PC-9 (cell line): ENCODE data around the gene EIF3B.

Experiments
- CTCF ChIP-seq: fragments of 200-600 bp; sonication (generic); conservative IDR thresholded peaks from 2 replicates; pipeline ENCODE4 v1.6.1; 2017; ENCODE audit warnings: mixed run types, antibody characterized with exemption, mild to moderate bottlenecking, moderate library complexity
- EZH2 ChIP-seq: fragments of 200-600 bp; sonication (generic); IDR thresholded peaks from 2 replicates; pipeline ENCODE4 v1.8.0; 2017; ENCODE audit warnings: antibody characterized with exemption, low read depth

DNA sequence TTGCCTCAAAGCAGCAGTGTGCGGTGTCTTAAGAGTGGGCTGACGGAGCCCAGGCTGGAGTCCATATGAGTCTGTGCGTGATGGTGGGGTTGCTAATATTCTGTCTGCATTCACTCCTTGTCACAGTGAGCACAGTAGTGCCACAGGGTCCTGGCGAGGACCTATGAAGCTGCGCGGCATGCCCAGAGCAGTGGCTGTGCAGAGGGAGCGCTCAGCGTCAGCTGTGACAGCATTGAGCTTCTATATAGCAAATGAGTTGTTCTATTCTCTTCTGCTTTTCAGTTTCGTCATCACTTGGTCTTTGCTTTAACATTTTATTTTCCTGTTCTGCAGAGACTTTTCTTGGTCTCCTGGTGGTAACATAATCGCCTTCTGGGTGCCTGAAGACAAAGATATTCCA, 14.5 kb downstream of the EIF3B start:
- TF ChIP-seq CTCF: no peak
- no peak for TF ChIP-seq EZH2
